Measurements from ENCODE around the gene SNAPIN. TPM values are rescaled to one million over a fixed set of nuclear protein-coding genes. Genes with fewer than 3 reads are reported as not detected.

The SNAPIN gene
- total and polyA plus RNA-seq, 8 donors, result 34.5 to 44.1 (median 38.4) TPM

DNA sequence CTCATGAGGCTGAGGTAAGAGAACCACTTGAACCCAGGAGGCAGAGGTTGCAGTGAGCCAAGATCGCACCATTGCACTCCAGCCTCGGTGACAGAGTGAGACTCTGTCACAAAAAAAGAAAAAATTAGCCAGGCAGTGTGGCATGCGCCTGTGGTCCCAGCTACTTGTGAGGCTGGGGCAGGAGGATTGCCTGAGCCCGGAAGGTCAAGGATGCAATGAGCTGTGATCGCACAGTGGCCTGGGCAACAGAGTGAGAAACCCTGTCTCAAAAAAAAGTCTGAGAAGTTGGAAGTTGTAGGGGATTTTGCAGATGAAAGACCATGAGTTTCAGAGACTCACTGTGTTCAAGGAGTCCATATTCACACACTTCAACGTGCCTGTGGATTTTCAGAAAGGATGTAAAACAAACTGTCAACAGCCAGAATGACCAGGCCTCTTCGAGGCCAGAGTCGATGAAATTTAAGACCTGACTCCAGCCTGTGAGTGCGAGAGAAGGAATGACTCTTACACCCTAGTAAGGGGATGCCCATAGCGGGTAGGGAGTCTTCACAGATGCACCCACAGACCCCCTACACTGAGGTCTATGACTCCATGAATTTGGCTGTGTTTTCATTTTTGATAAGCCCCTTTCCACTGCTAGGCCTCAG is 33.4 kb upstream of the SNAPIN start:
- TF ChIP-seq, protein P1, sequence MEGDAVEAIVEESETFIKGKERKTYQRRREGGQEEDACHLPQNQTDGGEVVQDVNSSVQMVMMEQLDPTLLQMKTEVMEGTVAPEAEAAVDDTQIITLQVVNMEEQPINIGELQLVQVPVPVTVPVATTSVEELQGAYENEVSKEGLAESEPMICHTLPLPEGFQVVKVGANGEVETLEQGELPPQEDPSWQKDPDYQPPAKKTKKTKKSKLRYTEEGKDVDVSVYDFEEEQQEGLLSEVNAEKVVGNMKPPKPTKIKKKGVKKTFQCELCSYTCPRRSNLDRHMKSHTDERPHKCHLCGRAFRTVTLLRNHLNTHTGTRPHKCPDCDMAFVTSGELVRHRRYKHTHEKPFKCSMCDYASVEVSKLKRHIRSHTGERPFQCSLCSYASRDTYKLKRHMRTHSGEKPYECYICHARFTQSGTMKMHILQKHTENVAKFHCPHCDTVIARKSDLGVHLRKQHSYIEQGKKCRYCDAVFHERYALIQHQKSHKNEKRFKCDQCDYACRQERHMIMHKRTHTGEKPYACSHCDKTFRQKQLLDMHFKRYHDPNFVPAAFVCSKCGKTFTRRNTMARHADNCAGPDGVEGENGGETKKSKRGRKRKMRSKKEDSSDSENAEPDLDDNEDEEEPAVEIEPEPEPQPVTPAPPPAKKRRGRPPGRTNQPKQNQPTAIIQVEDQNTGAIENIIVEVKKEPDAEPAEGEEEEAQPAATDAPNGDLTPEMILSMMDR (IDR thresholded peaks at IDR 0.05), result no peak
- no peak overlapping the region for H3K27ac ChIP-seq
- intact Hi-C loops (cut with DNase I), result no loop called here
- no peaks in the 10 kb centered on the region for H3K9me3 ChIP-seq
- peaks cover 0 to 4% of the 10 kb centered on the region in 2 donors for H3K27me3 ChIP-seq
- ATAC-seq, result no peak
- DNase-seq, result peak in 1 of 4 donors; percentile 6
- no peak overlapping the region for H3K4me3 ChIP-seq
- H3K4me1 ChIP-seq, result peaks cover 0 to 55% of the 10 kb centered on the region in 2 donors
- no peaks in the 10 kb centered on the region for H3K36me3 ChIP-seq

DNA sequence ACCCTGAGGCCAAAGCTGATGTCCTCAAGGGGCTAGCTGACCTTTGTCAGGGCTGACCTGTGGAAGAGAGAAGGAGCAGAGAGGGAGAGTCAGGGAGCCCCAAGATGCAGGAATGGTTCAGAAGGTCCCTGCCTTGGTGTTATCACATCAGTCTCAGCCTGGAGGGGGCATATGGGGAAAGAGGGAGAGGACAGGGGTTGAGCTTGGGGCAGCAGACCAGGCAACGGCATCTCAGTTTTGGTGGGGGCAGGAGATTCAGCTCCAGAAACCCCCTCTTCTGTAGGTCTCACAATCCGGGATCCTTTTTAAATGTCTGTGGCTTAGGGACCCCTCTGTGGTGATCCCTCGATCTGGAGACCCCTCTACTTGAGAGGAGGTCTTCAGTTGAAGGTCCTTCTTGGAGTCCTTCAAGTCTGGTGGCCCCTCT is 32.0 kb upstream of the SNAPIN start:
- ATAC-seq (no peak), DNase-seq (peak in 1 of 4 donors; percentile 8)
- Histone ChIP-seq H3K4me3 (peak overlapping the region; percentile 39 to 43), H3K27ac (peak overlapping the region; percentile 85), H3K36me3 (no peaks in the 10 kb centered on the region), H3K9me3 (no peaks in the 10 kb centered on the region), H3K4me1 (peaks cover 0 to 55% of the 10 kb centered on the region in 2 donors), H3K27me3 (peaks cover 0 to 4% of the 10 kb centered on the region in 2 donors)
- intact Hi-C loops (cut with DNase I), result no loop called here
- TF ChIP-seq, protein P1 (IDR thresholded peaks at IDR 0.05), result no peak

DNA sequence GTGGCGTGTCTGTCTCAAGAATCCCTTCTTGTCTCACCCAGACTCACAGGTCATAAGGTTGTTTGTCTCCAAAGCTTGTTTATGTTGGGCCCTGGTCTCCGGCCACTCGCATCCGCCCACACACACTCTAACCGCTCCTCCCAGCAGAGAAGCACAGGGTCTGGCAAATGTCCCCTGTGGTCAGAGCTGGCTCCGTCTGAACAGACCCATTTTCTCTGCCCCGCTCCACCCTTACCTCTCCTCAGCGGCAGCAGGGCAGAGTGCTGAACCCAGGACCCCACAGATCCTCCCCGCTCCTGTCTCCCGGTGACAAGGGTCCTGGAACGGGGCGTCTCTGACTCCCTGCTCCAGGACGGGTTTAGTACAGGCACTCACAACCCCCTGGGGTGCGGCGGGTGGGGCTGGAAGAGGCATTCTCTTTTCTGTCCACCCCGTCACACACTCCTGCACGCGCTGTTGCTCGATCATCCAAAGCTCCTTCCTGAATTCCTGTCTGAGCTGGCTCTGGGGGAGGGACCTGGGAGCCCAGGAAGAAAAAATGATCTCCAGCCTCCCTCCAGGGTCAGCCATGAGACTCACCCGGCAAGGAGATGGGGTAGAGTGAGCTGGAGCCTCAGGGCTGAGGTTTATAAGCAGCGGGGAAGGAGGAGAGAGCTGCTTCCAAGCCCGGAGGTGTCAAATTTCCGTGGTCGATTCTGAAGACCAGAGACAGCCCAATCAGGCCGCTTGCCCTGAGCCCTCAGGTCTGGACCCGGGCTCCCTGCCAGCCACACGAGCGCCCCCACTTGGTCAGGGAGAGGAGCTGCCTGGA is 31.4 kb upstream of the SNAPIN start, which contains the start of gene S100A13:
S100A13 (minus strand) TSS at position 602 of the 811 bp plus-strand sequence. CDS start 1,033 bp downstream, outside the sequence.
- ATAC-seq (peak; percentile 85), DNase-seq (peak in 2 of 4 donors; percentile 82 to 88)
- H3K9me3 ChIP-seq, result no peaks in the 10 kb centered on the region
- TF ChIP-seq, protein P1 (IDR thresholded peaks at IDR 0.05), result peak in 1 of 2 donors; percentile 46
- peak within 1 kb of the TSS; percentile 85 for H3K27ac ChIP-seq
- H3K4me1 ChIP-seq, result peaks cover 0 to 55% of the 10 kb centered on the region in 2 donors
- H3K36me3 ChIP-seq, result no peaks in the 10 kb centered on the region
- peaks cover 0 to 4% of the 10 kb centered on the region in 2 donors for H3K27me3 ChIP-seq
- peak within 1 kb of the TSS; percentile 39 to 43 for H3K4me3 ChIP-seq
- intact Hi-C loops (cut with DNase I), result no loop called here

DNA sequence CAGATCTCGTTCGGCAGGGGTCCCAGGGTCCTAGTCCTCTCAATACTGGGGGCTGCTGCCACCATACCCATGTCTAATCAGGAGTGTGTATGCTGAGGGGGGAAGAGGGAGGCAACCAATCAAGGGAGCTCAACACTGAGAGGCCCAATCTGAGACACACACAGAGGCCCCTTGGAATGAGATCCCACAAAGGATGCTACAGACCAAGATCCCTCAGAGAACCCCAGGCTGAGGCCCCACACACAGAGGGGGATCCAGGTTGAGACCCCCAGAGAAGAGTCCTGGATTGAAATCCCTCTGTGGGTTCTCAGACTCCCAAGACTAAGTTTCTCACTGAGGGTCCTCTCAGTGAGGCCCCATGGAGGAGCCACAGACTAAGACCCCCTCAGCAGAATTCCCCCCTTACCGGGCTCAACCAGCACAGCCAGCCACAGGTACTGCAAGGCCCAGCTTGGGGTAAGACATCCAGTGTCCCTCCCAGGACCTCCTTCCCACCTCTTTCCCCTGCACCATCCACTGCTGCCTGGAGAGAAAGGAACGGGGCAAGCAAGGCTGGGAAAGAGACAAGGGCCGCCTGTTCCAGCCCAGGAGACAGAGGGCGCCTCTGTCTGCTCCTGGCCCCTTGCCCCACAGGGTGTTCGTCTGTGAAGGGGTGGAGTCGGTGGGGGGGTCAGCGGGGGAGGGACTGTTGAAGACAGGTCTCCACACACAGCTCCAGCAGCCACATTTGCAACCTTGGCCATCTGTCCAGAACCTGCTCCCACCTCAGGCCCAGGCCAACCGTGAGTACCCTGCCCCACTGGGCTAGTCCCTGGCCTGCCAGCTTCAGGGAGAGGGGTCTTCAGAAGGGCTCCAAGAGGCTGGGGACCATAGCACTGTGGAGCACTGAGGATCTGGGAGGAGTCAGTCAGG is 30.5 kb upstream of the SNAPIN start, which contains the start of gene S100A1:
S100A1 (plus strand) TSS at position 720 of the 912 bp plus-strand sequence. CDS start 2,088 bp downstream, outside the sequence.
- TF ChIP-seq, protein P1 (IDR thresholded peaks at IDR 0.05), result no peak
- Histone ChIP-seq H3K36me3 (no peaks in the 10 kb centered on the region), H3K4me3 (peak within 1 kb of the TSS; percentile 39 to 43), H3K27ac (peak within 1 kb of the TSS; percentile 85), H3K9me3 (no peaks in the 10 kb centered on the region), H3K27me3 (peaks cover 0 to 4% of the 10 kb centered on the region in 2 donors), H3K4me1 (peaks cover 0 to 57% of the 10 kb centered on the region in 2 donors)
- peak in 1 of 4 donors; percentile 32 for DNase-seq
- no peak for ATAC-seq
- intact Hi-C loops (cut with DNase I), result no loop called here

Measured in left lung (tissue), 10 donors.